Neuronal stem cell (in vitro differentiated cells): ENCODE data around the gene CACNG3.

Experiments
- DNase-seq: peaks from one replicate; pipeline ENCODE4 v3.0.0-alpha.2; 2013; ENCODE audit warnings: low spot score
- H2AFZ ChIP-seq: one replicate; pipeline ENCODE4 v1.6.1; 2013; ENCODE audit warnings: mild to moderate bottlenecking, low read length, inconsistent platforms
- H2AK5ac ChIP-seq: 2 replicates; pipeline ENCODE4 v1.6.1; 2013; ENCODE audit warnings: low read depth, mild to moderate bottlenecking, inconsistent platforms, low read length, moderate library complexity, mixed read lengths
- H2BK120ac ChIP-seq: 2 replicates; pipeline ENCODE4 v1.6.1; 2013; ENCODE audit warnings: low read depth, mild to moderate bottlenecking, inconsistent platforms, low read length, moderate library complexity, mixed read lengths
- H2BK12ac ChIP-seq: one replicate; pipeline ENCODE4 v1.6.1; 2013; ENCODE audit warnings: low read length, inconsistent platforms
- H2BK15ac ChIP-seq: 2 replicates; pipeline ENCODE4 v1.6.1; 2013; ENCODE audit warnings: mild to moderate bottlenecking, low read length, inconsistent platforms, mixed read lengths
- H2BK5ac ChIP-seq: one replicate; pipeline ENCODE4 v1.6.1; 2013; ENCODE audit warnings: inconsistent platforms, mild to moderate bottlenecking, low read length, moderate library complexity
- H3K14ac ChIP-seq: one replicate; pipeline ENCODE4 v1.6.1; 2013; ENCODE audit warnings: low read length, inconsistent platforms
- H3K18ac ChIP-seq: 2 replicates; pipeline ENCODE4 v1.6.1; 2013; ENCODE audit warnings: low read length, inconsistent platforms
- H3K23ac ChIP-seq: 2 replicates; pipeline ENCODE4 v1.6.1; 2013; ENCODE audit warnings: low read depth, mild to moderate bottlenecking, mixed read lengths, low read length, inconsistent platforms; ENCODE audit not compliant: poor library complexity
- H3K27ac ChIP-seq: replicated peaks from 3 replicates; pipeline ENCODE4 v1.5.1; 2013; ENCODE audit warnings: low read length, inconsistent platforms
- H3K27me3 ChIP-seq, 3 experiments: 2 replicates each; pipeline ENCODE4 v1.6.1; 2013; ENCODE audit warnings: low read length in 3 of 3, mild to moderate bottlenecking in 2 of 3, inconsistent platforms in 1 of 3, low read depth in 1 of 3, mixed read lengths in 1 of 3, moderate library complexity in 1 of 3; ENCODE audit not compliant: control insufficient read depth in 3 of 3, insufficient read depth in 3 of 3
- H3K36me3 ChIP-seq, 2 donors: replicated peaks in 1 of 2; 2 replicates each; pipeline ENCODE4 v1.6.1; 2013; ENCODE audit warnings: low read length in 2 of 2; ENCODE audit not compliant: control insufficient read depth in 2 of 2, insufficient read depth in 2 of 2
- H3K4ac ChIP-seq: 2 replicates; pipeline ENCODE4 v1.6.1; 2013; ENCODE audit warnings: inconsistent platforms, mild to moderate bottlenecking, low read length, moderate library complexity
- H3K4me1 ChIP-seq, 2 donors: 1 replicate in 1 of 2; 2 replicates in 1 of 2; pipeline ENCODE4 v1.6.1; 2013; ENCODE audit warnings: low read length in 2 of 2, low read depth in 1 of 2; ENCODE audit not compliant: control insufficient read depth in 2 of 2, insufficient read depth in 1 of 2
- H3K4me2 ChIP-seq: one replicate; pipeline ENCODE4 v1.6.1; 2013; ENCODE audit warnings: mild to moderate bottlenecking, low read length, inconsistent platforms; ENCODE audit not compliant: insufficient read depth, poor library complexity, severe bottlenecking
- H3K4me3 ChIP-seq, 2 donors: 2 replicates each; pipeline ENCODE4 v1.5.1; 2013; ENCODE audit warnings: low read length in 2 of 2, mild to moderate bottlenecking in 2 of 2, inconsistent platforms in 1 of 2, moderate library complexity in 1 of 2
- H3K79me1 ChIP-seq: one replicate; pipeline ENCODE4 v1.6.1; 2013; ENCODE audit warnings: low read depth, mild to moderate bottlenecking, inconsistent platforms, low read length, moderate library complexity
- H3K9ac ChIP-seq: one replicate; pipeline ENCODE4 v1.6.1; 2013; ENCODE audit warnings: mild to moderate bottlenecking, low read depth, low read length, inconsistent platforms; ENCODE audit not compliant: poor library complexity
- H3K9me3 ChIP-seq, 2 donors: replicated peaks in 1 of 2; 2 replicates each; pipeline versions ENCODE3 to v1.6.1; 2013; ENCODE audit warnings: low read length in 2 of 2, mild to moderate bottlenecking in 2 of 2, inconsistent platforms in 1 of 2, low read depth in 1 of 2, mixed read lengths in 1 of 2, moderate library complexity in 1 of 2; ENCODE audit not compliant: control insufficient read depth in 2 of 2, insufficient read depth in 1 of 2
- H4K8ac ChIP-seq: one replicate; pipeline ENCODE4 v1.6.1; 2013; ENCODE audit warnings: low read depth, mild to moderate bottlenecking, inconsistent platforms, low read length, moderate library complexity
- H4K91ac ChIP-seq: one replicate; pipeline ENCODE4 v1.6.1; 2013; ENCODE audit warnings: low read length, low read depth, mild to moderate bottlenecking, inconsistent platforms; ENCODE audit not compliant: poor library complexity
- WGBS, 2 donors: extraction: QIAGEN DNeasy Blood & Tissue Kit; methylation state at CpG; one replicate each; pipeline ENCODE4 v1.1.7; 2013; ENCODE audit warnings: missing lambda C conversion rate in 2 of 2, mixed read lengths in 1 of 2; ENCODE audit not compliant: insufficient read length in 2 of 2, insufficient replicate concordance in 1 of 2; ENCODE audit errors: extremely low coverage in 2 of 2; 5-methylcytosine and 5-hydroxymethylcytosine counted together

The CACNG3 gene

DNA sequence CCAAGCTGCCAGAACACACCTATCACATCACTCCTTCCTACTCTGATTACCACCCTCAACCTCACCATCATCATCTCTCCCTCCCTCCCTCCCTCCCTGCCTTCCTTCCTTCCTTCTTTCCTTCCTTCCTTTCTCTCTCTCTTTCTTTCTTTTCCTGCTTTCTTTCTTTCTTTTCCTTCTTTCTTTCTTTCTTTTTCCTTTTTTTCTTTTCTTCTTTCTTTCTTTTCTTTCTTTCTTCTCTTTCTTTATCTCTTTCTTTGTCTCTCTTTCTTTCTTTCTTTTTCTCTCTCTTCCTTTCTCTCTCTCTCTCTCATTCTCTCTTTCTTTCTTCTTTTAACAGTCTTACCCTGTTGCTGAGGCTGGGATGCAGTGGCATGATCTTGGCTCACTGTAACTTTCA is 59.2 kb downstream of the CACNG3 start:
- Histone ChIP-seq H3K36me3 (no peaks in the 10 kb centered on the region), H3K18ac (no peak overlapping the region), H3K27ac (no peak overlapping the region), H4K8ac (no peak overlapping the region), H2AK5ac (no peak overlapping the region), H3K23ac (no peak overlapping the region), H3K9ac (no peak overlapping the region), H3K4me1 (no peaks in the 10 kb centered on the region), H4K91ac (no peak overlapping the region), H3K9me3 (no peaks in the 10 kb centered on the region), H3K4me3 (no peak overlapping the region), H2BK12ac (no peak overlapping the region), H3K79me1 (no peaks in the 10 kb centered on the region), H3K4ac (no peak overlapping the region), H2BK15ac (no peak overlapping the region), H2BK5ac (no peak overlapping the region), H2BK120ac (no peak overlapping the region), H2AFZ (no peak overlapping the region), H3K27me3 (no peaks in the 10 kb centered on the region), H3K14ac (no peak overlapping the region), H3K4me2 (no peak overlapping the region)
- no peak for DNase-seq

DNA sequence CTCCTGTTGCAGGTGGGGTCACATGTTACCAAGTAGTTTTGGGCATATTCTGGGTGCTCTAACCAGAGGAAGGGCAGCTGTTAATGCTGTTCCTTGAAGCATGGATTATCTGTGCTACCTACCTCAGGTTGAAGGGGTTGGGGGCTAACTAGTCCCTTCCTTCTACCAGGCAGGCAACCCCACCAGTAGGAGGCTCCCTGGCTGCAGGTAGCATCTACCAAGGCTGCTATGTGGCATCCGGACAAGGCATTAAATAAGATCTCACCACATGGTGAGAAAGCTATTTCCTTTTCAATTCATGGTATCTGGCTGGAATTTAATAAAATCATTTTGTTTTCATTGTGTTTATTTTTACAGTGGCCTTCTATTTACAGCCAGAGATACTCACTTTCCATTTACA is 62.5 kb downstream of the CACNG3 start:
- H3K14ac ChIP-seq = no peak overlapping the region
- no peak overlapping the region for H4K91ac ChIP-seq
- H2BK12ac ChIP-seq = no peak overlapping the region
- no peaks in the 10 kb centered on the region for H3K9me3 ChIP-seq
- H3K27ac ChIP-seq = no peak overlapping the region
- H2BK5ac ChIP-seq = no peak overlapping the region
- H3K4me1 ChIP-seq = no peaks in the 10 kb centered on the region
- H3K79me1 ChIP-seq = no peaks in the 10 kb centered on the region
- no peaks in the 10 kb centered on the region for H3K27me3 ChIP-seq
- no peak for DNase-seq
- no peak overlapping the region for H2BK120ac ChIP-seq
- WGBS, 2 donors = no CpG with 5 or more reads among the region's 1 CpG
- no peak overlapping the region for H3K4ac ChIP-seq
- no peak overlapping the region for H3K4me3 ChIP-seq
- no peak overlapping the region for H4K8ac ChIP-seq
- H2AK5ac ChIP-seq = no peak overlapping the region
- no peak overlapping the region for H3K23ac ChIP-seq
- no peak overlapping the region for H2AFZ ChIP-seq
- H3K4me2 ChIP-seq = no peak overlapping the region
- no peaks in the 10 kb centered on the region for H3K36me3 ChIP-seq
- H3K18ac ChIP-seq = no peak overlapping the region
- H2BK15ac ChIP-seq = no peak overlapping the region
- no peak overlapping the region for H3K9ac ChIP-seq

- no peak overlapping the region for H2BK120ac ChIP-seq
- no peak overlapping the region for H2BK12ac ChIP-seq
- H3K9me3 ChIP-seq = no peaks in the 10 kb centered on the region
- H3K14ac ChIP-seq = no peak overlapping the region
- H4K8ac ChIP-seq = no peak overlapping the region
- H3K4me1 ChIP-seq = no peaks in the 10 kb centered on the region
- no CpG with 5 or more reads among the region's 5 CpGs for WGBS, 2 donors
- no peak overlapping the region for H3K23ac ChIP-seq
- no peaks in the 10 kb centered on the region for H3K27me3 ChIP-seq
- H3K36me3 ChIP-seq = no peaks in the 10 kb centered on the region
- no peak overlapping the region for H2BK5ac ChIP-seq
- DNase-seq = no peak
- no peak overlapping the region for H3K4ac ChIP-seq
- H2AK5ac ChIP-seq = no peak overlapping the region
- no peak overlapping the region for H3K27ac ChIP-seq
- H3K79me1 ChIP-seq = no peaks in the 10 kb centered on the region
- H3K18ac ChIP-seq = no peak overlapping the region
- no peak overlapping the region for H3K4me2 ChIP-seq
- no peak overlapping the region for H4K91ac ChIP-seq
- H3K9ac ChIP-seq = no peak overlapping the region
- H3K4me3 ChIP-seq = no peak overlapping the region
- H2AFZ ChIP-seq = no peak overlapping the region
- H2BK15ac ChIP-seq = no peak overlapping the region
Observed at GRCh38 chr16:24319126-24319814, 63.1 kb downstream of the CACNG3 start.

DNA sequence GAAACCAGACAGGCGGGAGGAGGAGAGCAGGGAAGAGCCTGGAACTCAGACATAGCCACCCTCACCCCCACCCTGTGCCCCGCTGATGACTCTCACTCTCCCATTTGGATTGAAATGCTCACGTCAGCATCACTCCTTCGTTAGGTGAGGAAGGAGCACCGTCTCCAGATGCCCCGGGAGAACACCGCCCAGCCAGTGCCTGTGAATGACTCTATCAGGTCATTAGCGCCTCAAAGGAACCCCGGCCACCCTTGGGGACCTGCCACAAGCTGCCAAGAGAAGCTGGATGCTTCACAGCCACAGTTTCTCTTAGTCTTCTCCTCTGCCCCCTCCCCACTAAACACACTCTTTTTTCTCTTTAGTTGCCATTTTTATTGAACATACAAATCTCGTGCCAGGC is 66.0 kb downstream of the CACNG3 start:
- no peak overlapping the region for H3K4me3 ChIP-seq
- H3K18ac ChIP-seq = no peak overlapping the region
- no peak overlapping the region for H2BK15ac ChIP-seq
- no peak for DNase-seq
- no peak overlapping the region for H2AFZ ChIP-seq
- no CpG with 5 or more reads among the region's 10 CpGs for WGBS, 2 donors
- H3K79me1 ChIP-seq = no peaks in the 10 kb centered on the region
- no peaks in the 10 kb centered on the region for H3K4me1 ChIP-seq
- H3K9me3 ChIP-seq = no peaks in the 10 kb centered on the region
- no peak overlapping the region for H2BK12ac ChIP-seq
- no peak overlapping the region for H3K4me2 ChIP-seq
- no peak overlapping the region for H3K9ac ChIP-seq
- no peaks in the 10 kb centered on the region for H3K36me3 ChIP-seq
- no peak overlapping the region for H3K27ac ChIP-seq
- no peak overlapping the region for H3K4ac ChIP-seq
- H4K8ac ChIP-seq = no peak overlapping the region
- no peak overlapping the region for H2BK5ac ChIP-seq
- H3K23ac ChIP-seq = no peak overlapping the region
- no peak overlapping the region for H2AK5ac ChIP-seq
- no peak overlapping the region for H4K91ac ChIP-seq
- no peaks in the 10 kb centered on the region for H3K27me3 ChIP-seq
- H3K14ac ChIP-seq = no peak overlapping the region
- no peak overlapping the region for H2BK120ac ChIP-seq
